H7 (cell line): ENCODE measurements around the gene OPRPN. TPM values are rescaled to one million over a fixed set of nuclear protein-coding genes. Genes with fewer than 3 reads are reported as not detected.

Experiments
- DNase-seq: peaks from one replicate; pipeline ENCODE4 v3.0.0; 2012
- H3K27me3 ChIP-seq: 2 replicates; pipeline ENCODE4 v1.6.0; 2011; ENCODE audit warnings: mild to moderate bottlenecking, low read length; ENCODE audit not compliant: control insufficient read depth, insufficient read depth
- H3K36me3 ChIP-seq: replicated peaks from 2 replicates; pipeline ENCODE4 v1.5.1; 2011; ENCODE audit warnings: low read length; ENCODE audit not compliant: control insufficient read depth, insufficient read depth
- H3K4me3 ChIP-seq: 2 replicates; pipeline ENCODE4 v1.5.1; 2011; ENCODE audit warnings: low read depth, mild to moderate bottlenecking, control low read depth, low read length, moderate library complexity; ENCODE audit not compliant: insufficient read depth
- total RNA-seq: library from RNA; depleted of rRNA; stranded (reverse); fragments of >200 nt; shearing (Covaris generic); gene quantifications from 2 replicates; pipeline ENCODE4 v1.2.3, GENCODE V29; 2014; rRNA removed

Gene OPRPN
- total RNA-seq: not detected in 2 replicates

- Histone ChIP-seq H3K36me3 (no peaks in the 10 kb centered on the region), H3K27me3 (no peaks in the 10 kb centered on the region), H3K4me3 (no peak within 1 kb of the TSS)
- no peak for DNase-seq
Measured at GRCh38 chr4:70397580-70397979, at the start of gene OPRPN. OPRPN (plus strand) TSS chr4:70397940; CDS start chr4:70399286, 1,346 bp downstream.

GRCh38 chr4:70356185-70356584, 41.6 kb upstream of the OPRPN start:
- no peak for DNase-seq
- H3K4me3 ChIP-seq: no peak overlapping the region
- H3K27me3 ChIP-seq: no peaks in the 10 kb centered on the region
- no peaks in the 10 kb centered on the region for H3K36me3 ChIP-seq

- no peaks in the 10 kb centered on the region for H3K36me3 ChIP-seq
- DNase-seq: no peak
- H3K27me3 ChIP-seq: no peaks in the 10 kb centered on the region
- H3K4me3 ChIP-seq: no peak overlapping the region
Measured at GRCh38 chr4:70359115-70359661, 38.6 kb upstream of the OPRPN start.

GRCh38 chr4:70360460-70360859, 37.3 kb upstream of the OPRPN start, which contains the start of gene SMR3A:
SMR3A (plus strand) TSS chr4:70360760; CDS start chr4:70362116, 1,356 bp downstream.
- Histone ChIP-seq H3K4me3 (no peak within 1 kb of the TSS), H3K36me3 (no peaks in the 10 kb centered on the region), H3K27me3 (no peaks in the 10 kb centered on the region)
- no peak for DNase-seq

- Histone ChIP-seq H3K27me3 (no peaks in the 10 kb centered on the region), H3K4me3 (no peak overlapping the region), H3K36me3 (no peaks in the 10 kb centered on the region)
- no peak for DNase-seq
Measured at GRCh38 chr4:70364002-70364401, 33.7 kb upstream of the OPRPN start.

GRCh38 chr4:70365479-70365878, 32.3 kb upstream of the OPRPN start:
- Histone ChIP-seq H3K4me3 (no peak overlapping the region), H3K27me3 (no peaks in the 10 kb centered on the region), H3K36me3 (no peaks in the 10 kb centered on the region)
- no peak for DNase-seq

- no peak for DNase-seq
- Histone ChIP-seq H3K27me3 (no peaks in the 10 kb centered on the region), H3K4me3 (no peak overlapping the region), H3K36me3 (no peaks in the 10 kb centered on the region)
Measured at GRCh38 chr4:70367813-70368212, 29.9 kb upstream of the OPRPN start.

GRCh38 chr4:70371987-70372386, 25.8 kb upstream of the OPRPN start:
- Histone ChIP-seq H3K4me3 (no peak overlapping the region), H3K27me3 (no peaks in the 10 kb centered on the region)
- DNase-seq: no peak

GRCh38 chr4:70372760-70373159, 25.0 kb upstream of the OPRPN start:
- DNase-seq: no peak
- H3K4me3 ChIP-seq: no peak overlapping the region
- H3K27me3 ChIP-seq: no peaks in the 10 kb centered on the region
- H3K36me3 ChIP-seq: no peaks in the 10 kb centered on the region

More at GRCh38 chr4:70371987-70372386, 25.8 kb upstream of the OPRPN start:
- no peaks in the 10 kb centered on the region for H3K36me3 ChIP-seq

- DNase-seq: no peak
- Histone ChIP-seq H3K36me3 (no peaks in the 10 kb centered on the region), H3K27me3 (no peaks in the 10 kb centered on the region), H3K4me3 (no peak overlapping the region)
Measured at GRCh38 chr4:70380578-70380977, 17.2 kb upstream of the OPRPN start.

GRCh38 chr4:70382691-70383181, 15.0 kb upstream of the OPRPN start, which contains the start of gene SMR3B:
SMR3B (plus strand) TSS chr4:70383131; CDS start chr4:70384511, 1,380 bp downstream.
- H3K27me3 ChIP-seq: no peaks in the 10 kb centered on the region
- H3K36me3 ChIP-seq: no peaks in the 10 kb centered on the region
- no peak within 1 kb of the TSS for H3K4me3 ChIP-seq
- DNase-seq: no peak

- H3K27me3 ChIP-seq: no peaks in the 10 kb centered on the region
- H3K4me3 ChIP-seq: no peak overlapping the region
- H3K36me3 ChIP-seq: no peaks in the 10 kb centered on the region
- DNase-seq: no peak
Measured at GRCh38 chr4:70392057-70392776, 5.5 kb upstream of the OPRPN start.

- Histone ChIP-seq H3K36me3 (no peaks in the 10 kb centered on the region), H3K27me3 (no peaks in the 10 kb centered on the region), H3K4me3 (no peak overlapping the region)
- DNase-seq: no peak
Measured at GRCh38 chr4:70399319-70399718, 1.6 kb downstream of the OPRPN start.

GRCh38 chr4:70402762-70403161, 5.0 kb downstream of the OPRPN start:
- H3K27me3 ChIP-seq: no peaks in the 10 kb centered on the region
- no peaks in the 10 kb centered on the region for H3K36me3 ChIP-seq
- DNase-seq: no peak
- H3K4me3 ChIP-seq: no peak overlapping the region

GRCh38 chr4:70405765-70406164, 8.0 kb downstream of the OPRPN start:
- DNase-seq: no peak
- H3K27me3 ChIP-seq: no peaks in the 10 kb centered on the region

More at GRCh38 chr4:70405765-70406164, 8.0 kb downstream of the OPRPN start:
- Histone ChIP-seq H3K36me3 (no peaks in the 10 kb centered on the region), H3K4me3 (no peak overlapping the region)
